HG03280 (cell line): ENCODE data around the gene AGBL4.

Source experiments
- ATAC-seq: cut with Tn5 transposase; IDR thresholded peaks from one replicate; pipeline ENCODE4 v1.9.1; 2021; ENCODE audit warnings: mild to moderate bottlenecking, moderate library complexity; ENCODE audit not compliant: unreplicated experiment

AGBL4 gene

DNA sequence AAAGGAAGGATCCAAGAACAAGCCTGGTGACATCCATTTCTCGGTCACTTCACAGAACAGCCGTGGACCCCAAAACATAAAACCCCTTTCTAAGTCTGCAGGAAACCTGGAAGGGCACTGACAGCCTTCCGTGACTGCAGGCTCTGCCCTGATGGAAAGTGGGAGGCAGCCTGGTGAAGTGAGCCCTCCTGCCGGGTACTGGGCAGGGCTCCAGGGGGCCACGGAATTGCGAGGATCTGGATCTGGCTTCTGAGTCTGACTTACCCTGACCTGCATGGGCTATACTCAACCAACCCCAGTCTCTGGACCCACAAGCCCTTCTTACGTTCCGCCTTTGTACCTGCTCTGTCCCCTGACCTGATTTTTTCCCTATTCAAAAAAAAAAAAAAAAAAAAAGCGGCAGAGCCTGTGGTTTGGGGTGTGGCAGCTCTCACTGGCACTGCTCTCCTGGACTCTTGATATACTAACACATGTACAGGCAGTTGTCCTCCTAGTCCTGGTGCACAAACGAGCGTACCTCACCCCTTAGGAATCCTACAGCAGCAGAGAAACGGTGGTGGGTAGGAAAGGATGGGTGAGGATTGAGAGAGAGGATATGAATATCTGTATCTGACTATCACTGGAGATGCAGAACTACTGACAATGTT lies 1330.0 kb downstream of the AGBL4 start:
- no peak for ATAC-seq

- ATAC-seq = no peak
Measured at GRCh38 chr1:48693180-48693579, 1330.6 kb downstream of the AGBL4 start.

DNA sequence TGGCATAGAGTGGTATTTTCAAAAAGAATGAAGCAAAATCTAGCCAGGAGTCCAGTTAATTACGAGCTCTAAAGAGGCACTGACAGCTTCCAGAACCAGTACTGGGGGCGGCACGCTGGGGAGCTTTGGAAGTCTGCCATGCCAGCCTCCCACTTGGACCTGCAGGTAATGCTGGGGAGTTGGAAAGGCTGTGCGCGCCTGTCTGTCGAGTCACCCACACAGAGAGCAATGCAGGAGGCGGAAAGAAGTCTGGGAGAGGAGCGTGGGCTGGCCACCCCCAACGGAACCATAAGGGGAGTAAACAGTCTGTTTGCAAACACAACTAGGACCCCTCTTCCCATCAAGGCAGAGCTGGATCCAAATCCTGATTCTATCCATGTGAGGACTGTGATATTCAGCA lies 1331.5 kb downstream of the AGBL4 start:
- no peak for ATAC-seq

DNA sequence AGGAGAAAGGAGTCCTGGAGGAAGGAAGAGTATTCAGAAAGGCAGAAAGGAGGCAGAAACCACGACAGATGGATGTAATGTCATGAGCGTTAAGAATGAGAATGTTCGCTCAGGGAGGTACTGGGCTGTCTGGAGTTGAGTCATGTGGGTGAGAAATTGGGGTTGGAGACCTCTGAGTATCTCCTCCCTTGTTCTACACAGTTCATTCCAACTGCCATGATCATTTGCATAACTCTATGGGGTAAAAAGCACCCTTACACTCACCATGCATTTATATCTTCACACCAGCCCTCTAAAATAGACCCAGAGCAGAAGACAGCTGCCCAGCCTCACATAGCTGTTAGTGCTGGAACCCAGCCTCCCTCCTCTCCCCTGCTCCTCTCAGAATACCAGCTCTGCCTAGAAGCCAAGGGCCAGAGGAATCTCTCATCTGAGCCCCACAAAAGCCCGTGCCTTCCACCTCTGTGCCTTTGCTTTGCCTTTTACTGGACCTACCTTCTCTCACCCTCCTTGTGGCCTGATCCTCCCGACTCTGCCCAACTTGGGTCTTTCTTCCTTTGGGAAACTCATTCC lies 1332.2 kb downstream of the AGBL4 start:
- no peak for ATAC-seq

DNA sequence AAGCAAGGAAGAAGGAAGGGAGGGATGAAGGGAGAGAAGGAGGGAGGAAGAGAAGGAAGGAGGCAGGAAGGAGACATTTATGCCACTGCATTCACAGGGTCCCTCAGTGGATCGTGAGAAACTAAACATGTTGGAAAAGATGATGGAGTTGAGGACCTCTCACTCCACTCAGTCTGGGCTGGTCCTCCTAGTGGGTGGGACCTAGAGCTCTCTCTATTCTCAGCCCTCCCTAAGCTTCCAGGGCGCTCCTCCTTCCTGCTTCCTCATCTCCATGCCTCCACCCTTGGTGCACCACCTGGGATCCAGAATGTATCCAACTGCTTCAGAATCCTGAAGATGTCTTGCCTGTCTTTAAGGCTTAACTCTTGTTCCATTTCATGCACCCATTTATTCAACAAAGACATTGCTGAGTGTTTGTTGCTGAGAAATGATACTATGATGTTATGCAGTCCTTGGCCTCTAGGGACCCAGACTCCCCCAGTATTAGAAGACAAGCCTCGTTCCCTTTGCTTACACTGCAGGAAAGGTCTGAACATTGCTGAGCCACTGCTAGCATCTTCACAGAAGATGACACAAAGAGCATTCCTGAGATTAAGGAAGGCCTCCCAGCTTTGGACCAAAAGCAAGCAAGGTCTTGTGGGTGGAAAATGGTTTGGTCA lies 1335.5 kb downstream of the AGBL4 start:
- ATAC-seq = peak; percentile 74

DNA sequence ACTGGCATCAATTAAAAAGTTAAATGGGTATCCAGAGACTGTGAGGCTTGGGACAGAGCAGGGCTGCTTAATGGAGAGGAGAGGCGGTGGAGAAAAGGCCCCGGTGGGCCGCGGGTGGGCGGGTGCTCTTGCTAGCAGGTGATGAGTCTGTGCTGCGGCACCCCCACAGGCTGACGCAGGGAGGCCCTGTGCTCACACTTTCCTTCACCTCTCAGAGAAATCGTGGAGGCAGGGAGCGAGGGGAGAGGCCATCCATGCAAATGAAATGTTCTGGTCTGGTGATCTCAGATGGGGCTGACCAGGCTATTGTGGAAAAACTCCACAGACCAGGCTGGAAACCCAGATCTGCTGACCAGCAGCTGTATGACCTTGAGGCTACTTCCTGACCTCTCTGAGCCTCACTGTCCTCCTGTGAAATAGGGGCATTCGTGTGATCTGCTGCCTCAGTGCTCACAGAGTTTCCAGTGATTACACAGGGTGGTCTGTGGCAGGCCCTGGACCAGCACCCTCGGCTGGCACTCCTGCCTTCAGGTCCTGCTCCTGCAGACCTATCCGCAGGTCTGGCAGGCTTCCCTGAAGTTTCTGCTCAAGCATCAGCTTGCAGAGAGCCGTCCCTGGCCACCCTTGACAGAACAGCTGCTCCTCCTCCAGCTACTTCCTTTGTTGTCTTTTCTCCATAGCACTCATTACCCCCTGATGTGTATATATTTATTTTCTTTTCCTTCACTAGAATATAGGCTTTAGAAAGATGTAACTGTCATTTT lies 1336.3 kb downstream of the AGBL4 start:
- no peak for ATAC-seq

- ATAC-seq = no peak
Measured at GRCh38 chr1:48686159-48686558, 1337.6 kb downstream of the AGBL4 start.

GRCh38 chr1:48684381-48684780 lies 1339.4 kb downstream of the AGBL4 start:
- no peak for ATAC-seq

- no peak for ATAC-seq
Measured at GRCh38 chr1:48683839-48684238, 1339.9 kb downstream of the AGBL4 start.

- no peak for ATAC-seq
Measured at GRCh38 chr1:48681476-48682305, 1342.1 kb downstream of the AGBL4 start.

DNA sequence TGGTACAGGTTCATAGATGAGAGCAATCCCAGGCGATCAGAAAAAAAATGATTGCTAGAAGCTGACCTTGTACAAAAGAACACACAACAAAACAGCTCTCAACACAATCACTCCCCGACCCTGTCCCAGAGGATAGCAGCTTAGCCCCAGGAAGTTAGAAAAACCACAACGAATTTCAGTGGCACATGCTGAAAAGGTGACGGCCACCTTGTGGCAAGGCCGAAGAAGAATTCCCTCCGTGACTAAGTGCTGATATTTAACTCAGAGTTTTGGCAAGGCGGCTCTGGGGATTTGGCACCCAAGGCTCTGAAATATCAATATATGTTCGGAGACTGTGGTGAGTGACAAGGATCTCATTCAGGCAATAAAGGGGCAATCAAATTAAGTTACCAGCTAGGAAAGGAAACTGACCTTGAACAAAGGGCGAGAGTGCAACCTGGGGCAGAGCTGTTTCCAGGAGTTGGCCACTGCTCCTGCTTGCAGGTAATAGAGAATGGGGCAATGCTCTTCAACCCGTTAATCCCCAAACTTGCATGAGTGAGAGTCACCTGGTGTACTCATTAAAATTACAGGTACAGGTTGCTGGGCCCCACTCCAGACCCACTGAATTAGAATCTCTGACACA lies 1343.2 kb downstream of the AGBL4 start:
- ATAC-seq = no peak

GRCh38 chr1:48679859-48680258 lies 1343.9 kb downstream of the AGBL4 start:
- ATAC-seq = no peak

GRCh38 chr1:48678710-48679505 lies 1344.8 kb downstream of the AGBL4 start:
- ATAC-seq = no peak

- peak; percentile 58 for ATAC-seq
Measured at GRCh38 chr1:48677306-48678287, 1346.2 kb downstream of the AGBL4 start.

- ATAC-seq = no peak
Measured at GRCh38 chr1:48676822-48677221, 1346.9 kb downstream of the AGBL4 start.

- no peak for ATAC-seq
Measured at GRCh38 chr1:48676376-48676775, 1347.4 kb downstream of the AGBL4 start.

DNA sequence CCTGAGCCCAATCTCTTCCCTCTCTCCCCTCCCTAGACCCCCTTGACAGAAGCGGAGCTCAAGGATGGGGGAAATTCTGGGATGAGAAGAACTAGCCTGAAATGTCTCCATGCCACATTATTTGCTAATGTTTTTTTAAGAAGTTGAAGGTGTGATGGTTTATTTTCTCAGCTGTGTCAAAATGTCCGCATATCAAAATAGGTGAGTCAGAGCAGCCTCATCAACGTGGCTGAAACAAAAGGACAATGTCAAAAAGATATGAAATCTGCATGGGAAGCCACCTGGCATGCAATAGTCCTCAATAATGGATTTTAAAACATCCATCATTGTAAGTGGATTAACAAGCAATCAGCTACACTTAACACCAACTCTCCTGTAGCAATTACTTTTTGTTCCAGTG lies 1348.5 kb downstream of the AGBL4 start:
- no peak for ATAC-seq

- no peak for ATAC-seq
Measured at GRCh38 chr1:48674641-48675040, 1349.1 kb downstream of the AGBL4 start.
